Measurements from ENCODE around the gene SPOP.
A peak's percentile ranks its signal among the peaks of the same experiment; 100 is the strongest.

Gene SPOP

GRCh38 chr17:49582789-49583188 is 95.1 kb downstream of the SPOP start:
- Mint-ChIP-seq H3K36me3 (ENCODE audit: low read depth) (no peaks in the 10 kb centered on the region), H3K27me3 (peaks cover 4% of the 10 kb centered on the region), H3K9me3 (no peaks in the 10 kb centered on the region), H3K27ac (no peak overlapping the region), H3K4me1 (ENCODE audit: low read depth) (peaks cover 5% of the 10 kb centered on the region), H3K4me3 (no peak overlapping the region)

DNA sequence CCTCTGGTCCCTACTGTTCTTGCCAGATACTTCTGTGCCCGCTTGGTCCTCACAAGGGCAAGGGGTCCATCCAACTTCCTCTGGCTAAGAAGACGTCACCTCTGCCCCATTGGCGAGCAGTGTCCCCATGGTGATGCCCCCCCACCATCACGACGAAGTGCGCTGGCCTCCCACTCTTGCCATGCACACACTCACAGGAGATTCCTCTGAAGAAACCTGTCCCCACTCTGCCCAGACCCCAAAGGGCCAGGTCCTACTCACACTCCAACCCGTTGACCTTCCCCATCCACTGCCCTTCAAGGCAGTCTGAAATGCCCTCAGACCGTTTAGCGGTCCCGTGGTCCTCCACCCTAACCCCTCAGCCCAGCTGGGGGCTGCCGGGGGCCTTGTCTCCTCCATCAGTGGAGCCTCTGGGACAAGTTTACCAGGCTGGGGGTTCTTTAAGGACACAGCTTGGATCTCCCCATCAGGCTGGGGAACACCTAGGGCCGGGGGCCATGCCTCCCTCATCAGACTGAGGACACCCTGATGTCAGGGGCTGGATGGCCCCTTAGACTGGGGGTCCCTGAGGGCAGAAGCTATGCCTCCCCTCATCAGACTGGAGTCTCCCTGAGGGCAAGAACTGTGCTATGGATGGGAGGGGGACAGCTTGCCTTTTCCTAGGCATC is 95.7 kb downstream of the SPOP start:
- no peak overlapping the region for H3K4me3 Mint-ChIP-seq
- no peak overlapping the region for H3K27ac Mint-ChIP-seq
- peaks cover 11% of the 10 kb centered on the region for H3K4me1 Mint-ChIP-seq (ENCODE audit: low read depth)
- no peaks in the 10 kb centered on the region for H3K9me3 Mint-ChIP-seq
- H3K36me3 Mint-ChIP-seq (ENCODE audit: low read depth): no peaks in the 10 kb centered on the region
- H3K27me3 Mint-ChIP-seq: peaks cover 9% of the 10 kb centered on the region

DNA sequence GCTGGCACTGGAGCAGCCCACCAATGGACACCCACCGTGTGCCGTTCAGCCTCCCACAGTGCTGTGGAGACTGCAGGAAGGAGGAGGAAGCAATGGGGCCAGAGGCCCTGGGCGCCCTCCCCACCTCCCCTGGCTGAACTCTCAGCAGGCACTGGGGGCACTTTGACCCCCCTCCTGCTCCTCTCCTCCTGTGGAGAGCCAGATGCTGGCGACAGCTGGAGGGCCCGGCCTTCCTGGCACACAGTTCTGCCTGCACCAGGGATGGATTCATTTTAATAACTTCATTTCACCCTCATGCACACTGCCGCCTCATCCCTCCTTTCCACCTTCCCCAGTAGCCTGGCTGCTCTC is 96.3 kb downstream of the SPOP start:
- Mint-ChIP-seq H3K27me3 (peaks cover 12% of the 10 kb centered on the region), H3K9me3 (no peaks in the 10 kb centered on the region), H3K27ac (no peak overlapping the region), H3K4me1 (ENCODE audit: low read depth) (peaks cover 15% of the 10 kb centered on the region), H3K4me3 (no peak overlapping the region), H3K36me3 (ENCODE audit: low read depth) (no peaks in the 10 kb centered on the region)

- H3K27ac Mint-ChIP-seq: no peak overlapping the region
- H3K9me3 Mint-ChIP-seq: no peaks in the 10 kb centered on the region
- H3K4me1 Mint-ChIP-seq (ENCODE audit: low read depth): peaks cover 15% of the 10 kb centered on the region
- no peaks in the 10 kb centered on the region for H3K36me3 Mint-ChIP-seq (ENCODE audit: low read depth)
- H3K27me3 Mint-ChIP-seq: peaks cover 13% of the 10 kb centered on the region
- no peak overlapping the region for H3K4me3 Mint-ChIP-seq
These were observed 96.8 kb downstream of the SPOP start for GRCh38 chr17:49580981-49581647.

- Mint-ChIP-seq H3K36me3 (ENCODE audit: low read depth) (no peaks in the 10 kb centered on the region), H3K27ac (no peak overlapping the region), H3K4me3 (no peak overlapping the region), H3K4me1 (ENCODE audit: low read depth) (peaks cover 15% of the 10 kb centered on the region), H3K27me3 (peaks cover 15% of the 10 kb centered on the region), H3K9me3 (no peaks in the 10 kb centered on the region)
These were observed 97.7 kb downstream of the SPOP start for GRCh38 chr17:49580055-49580721.

GRCh38 chr17:49579522-49579921 is 98.4 kb downstream of the SPOP start:
- no peaks in the 10 kb centered on the region for H3K9me3 Mint-ChIP-seq
- no peaks in the 10 kb centered on the region for H3K36me3 Mint-ChIP-seq (ENCODE audit: low read depth)
- peaks cover 15% of the 10 kb centered on the region for H3K4me1 Mint-ChIP-seq (ENCODE audit: low read depth)
- no peak overlapping the region for H3K4me3 Mint-ChIP-seq
- peak overlapping the region; percentile 61 for H3K27ac Mint-ChIP-seq
- peaks cover 15% of the 10 kb centered on the region for H3K27me3 Mint-ChIP-seq

GRCh38 chr17:49578952-49579500 is 98.9 kb downstream of the SPOP start:
- Mint-ChIP-seq H3K4me1 (ENCODE audit: low read depth) (peaks cover 15% of the 10 kb centered on the region), H3K27ac (peak overlapping the region; percentile 61), H3K4me3 (no peak overlapping the region), H3K27me3 (peaks cover 17% of the 10 kb centered on the region), H3K36me3 (ENCODE audit: low read depth) (no peaks in the 10 kb centered on the region), H3K9me3 (no peaks in the 10 kb centered on the region)

DNA sequence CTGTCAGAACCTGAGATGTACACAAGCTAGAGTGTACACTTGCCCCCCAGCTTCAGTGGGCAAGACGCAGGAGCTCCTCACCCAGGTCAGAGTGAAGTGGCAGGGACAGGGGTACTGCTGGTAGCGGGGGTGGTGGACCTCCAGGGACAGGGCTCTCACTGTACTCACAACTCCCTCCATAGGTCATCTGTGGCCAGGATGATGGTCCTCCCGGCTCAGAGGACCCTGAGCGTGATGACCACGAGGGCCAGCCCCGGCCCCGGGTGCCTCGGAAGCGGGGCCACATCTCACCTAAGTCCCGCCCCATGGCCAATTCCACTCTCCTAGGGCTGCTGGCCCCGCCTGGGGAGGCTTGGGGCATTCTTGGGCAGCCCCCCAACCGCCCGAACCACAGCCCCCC is 99.5 kb downstream of the SPOP start:
- peaks cover 23% of the 10 kb centered on the region for H3K27me3 Mint-ChIP-seq
- no peak overlapping the region for H3K27ac Mint-ChIP-seq
- H3K4me1 Mint-ChIP-seq (ENCODE audit: low read depth): peaks cover 15% of the 10 kb centered on the region
- H3K9me3 Mint-ChIP-seq: no peaks in the 10 kb centered on the region
- H3K36me3 Mint-ChIP-seq (ENCODE audit: low read depth): no peaks in the 10 kb centered on the region
- no peak overlapping the region for H3K4me3 Mint-ChIP-seq

- Mint-ChIP-seq H3K27me3 (peaks cover 28% of the 10 kb centered on the region), H3K4me1 (ENCODE audit: low read depth) (peaks cover 15% of the 10 kb centered on the region), H3K27ac (peak overlapping the region; percentile 36), H3K36me3 (ENCODE audit: low read depth) (no peaks in the 10 kb centered on the region), H3K9me3 (no peaks in the 10 kb centered on the region), H3K4me3 (peak overlapping the region; percentile 43)
These were observed 99.9 kb downstream of the SPOP start for GRCh38 chr17:49577963-49578362.

DNA sequence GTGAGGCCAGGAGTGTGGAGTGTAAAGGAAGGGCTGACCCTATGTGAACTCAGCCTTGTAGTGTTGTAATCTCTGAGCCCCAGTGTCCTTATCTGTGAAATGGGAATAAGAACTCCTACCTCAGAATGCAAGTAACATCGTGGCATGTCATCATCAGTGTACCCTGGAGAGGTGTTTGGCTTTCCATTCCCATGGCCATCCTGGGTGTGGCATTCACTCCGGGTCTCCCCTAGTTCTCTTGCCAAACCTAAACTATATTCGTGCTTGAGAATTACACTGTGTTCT is 100.3 kb downstream of the SPOP start:
- Mint-ChIP-seq H3K4me1 (ENCODE audit: low read depth) (peaks cover 15% of the 10 kb centered on the region), H3K4me3 (peak overlapping the region; percentile 43), H3K27me3 (peaks cover 28% of the 10 kb centered on the region), H3K9me3 (no peaks in the 10 kb centered on the region), H3K36me3 (ENCODE audit: low read depth) (no peaks in the 10 kb centered on the region), H3K27ac (no peak overlapping the region)

DNA sequence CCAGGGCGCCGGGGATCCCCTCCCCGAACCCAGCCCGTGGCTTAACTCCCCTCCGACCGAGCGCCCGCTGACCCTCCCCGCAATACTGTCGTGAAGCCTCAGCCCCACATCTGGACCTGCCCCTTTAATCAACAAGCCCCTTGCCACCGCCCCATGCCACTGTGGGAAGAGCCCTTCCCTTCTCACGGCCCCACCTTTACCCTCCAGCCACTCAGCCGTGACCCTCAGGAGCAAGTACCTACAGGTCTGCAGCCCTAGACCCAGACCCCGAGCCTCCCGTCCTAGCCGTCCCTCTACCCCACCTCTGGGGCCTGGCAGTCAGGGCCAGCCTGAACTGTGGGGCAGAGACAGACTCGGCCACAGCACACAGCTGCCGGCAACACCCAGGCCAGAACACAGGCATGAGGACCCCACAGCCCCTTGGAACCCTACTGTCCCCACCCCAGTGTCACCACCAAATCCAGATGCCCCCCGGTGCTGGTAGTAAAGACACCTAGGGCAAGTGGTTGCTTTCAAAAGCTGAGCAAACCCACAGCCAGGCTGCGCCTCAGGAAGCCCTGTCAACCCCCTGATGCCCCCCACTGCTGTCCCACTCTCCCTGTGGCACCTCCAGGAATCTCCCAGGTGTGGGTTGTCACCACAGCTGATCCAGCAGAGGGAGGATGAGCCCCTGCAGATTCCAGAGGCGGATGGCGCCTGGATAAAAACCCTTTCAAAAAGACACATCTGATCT is 100.8 kb downstream of the SPOP start:
- Mint-ChIP-seq H3K9me3 (no peaks in the 10 kb centered on the region), H3K4me1 (ENCODE audit: low read depth) (peaks cover 15% of the 10 kb centered on the region), H3K4me3 (peak overlapping the region; percentile 59), H3K36me3 (ENCODE audit: low read depth) (no peaks in the 10 kb centered on the region), H3K27me3 (peaks cover 33% of the 10 kb centered on the region), H3K27ac (no peak overlapping the region)

- Mint-ChIP-seq H3K27ac (no peak overlapping the region), H3K4me3 (peak overlapping the region; percentile 71), H3K36me3 (ENCODE audit: low read depth) (no peaks in the 10 kb centered on the region), H3K27me3 (peaks cover 41% of the 10 kb centered on the region), H3K9me3 (no peaks in the 10 kb centered on the region), H3K4me1 (ENCODE audit: low read depth) (peaks cover 22% of the 10 kb centered on the region)
These were observed 101.6 kb downstream of the SPOP start for GRCh38 chr17:49576088-49576916.

DNA sequence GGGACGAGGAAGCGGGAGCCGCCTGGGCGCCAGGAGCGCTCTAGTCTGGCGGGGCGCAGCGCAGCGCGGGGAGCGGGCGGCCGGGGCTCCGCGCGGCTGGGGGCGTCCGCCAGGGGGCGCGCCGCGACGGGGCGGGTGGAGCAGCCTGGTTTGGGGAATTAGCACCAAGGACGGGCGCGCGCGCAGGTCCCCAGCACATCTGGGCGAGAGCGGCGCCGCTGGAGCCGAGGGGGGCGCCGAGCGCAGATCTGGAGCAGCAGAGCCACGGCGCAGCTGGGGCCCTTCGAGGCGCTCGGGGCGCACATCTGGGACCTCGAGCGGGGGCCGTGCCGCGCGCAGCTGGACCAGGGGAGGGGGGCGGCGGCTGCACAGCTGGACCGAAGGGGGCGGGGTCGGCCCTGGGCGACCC is 102.2 kb downstream of the SPOP start, which contains the start of gene NXPH3:
Gene NXPH3 (plus strand): TSS at position 193 of the 409 bp plus-strand sequence. CDS start 349 bp downstream, outside the sequence.
- H3K36me3 Mint-ChIP-seq (ENCODE audit: low read depth): no peaks in the 10 kb centered on the region
- H3K27ac Mint-ChIP-seq: no peak within 1 kb of the TSS
- peak within 1 kb of the TSS; percentile 71 for H3K4me3 Mint-ChIP-seq
- no peaks in the 10 kb centered on the region for H3K9me3 Mint-ChIP-seq
- peaks cover 47% of the 10 kb centered on the region for H3K27me3 Mint-ChIP-seq
- H3K4me1 Mint-ChIP-seq (ENCODE audit: low read depth): peaks cover 29% of the 10 kb centered on the region
